ENCODE measurements around the gene KCNS1.
"Not testable (repeated sequence)": the region's sequence is repeated elsewhere in the genome, so short reads cannot be mapped to it uniquely, and the experiment has no call there.

KCNS1 gene, protein sequence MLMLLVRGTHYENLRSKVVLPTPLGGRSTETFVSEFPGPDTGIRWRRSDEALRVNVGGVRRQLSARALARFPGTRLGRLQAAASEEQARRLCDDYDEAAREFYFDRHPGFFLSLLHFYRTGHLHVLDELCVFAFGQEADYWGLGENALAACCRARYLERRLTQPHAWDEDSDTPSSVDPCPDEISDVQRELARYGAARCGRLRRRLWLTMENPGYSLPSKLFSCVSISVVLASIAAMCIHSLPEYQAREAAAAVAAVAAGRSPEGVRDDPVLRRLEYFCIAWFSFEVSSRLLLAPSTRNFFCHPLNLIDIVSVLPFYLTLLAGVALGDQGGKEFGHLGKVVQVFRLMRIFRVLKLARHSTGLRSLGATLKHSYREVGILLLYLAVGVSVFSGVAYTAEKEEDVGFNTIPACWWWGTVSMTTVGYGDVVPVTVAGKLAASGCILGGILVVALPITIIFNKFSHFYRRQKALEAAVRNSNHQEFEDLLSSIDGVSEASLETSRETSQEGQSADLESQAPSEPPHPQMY

DNA sequence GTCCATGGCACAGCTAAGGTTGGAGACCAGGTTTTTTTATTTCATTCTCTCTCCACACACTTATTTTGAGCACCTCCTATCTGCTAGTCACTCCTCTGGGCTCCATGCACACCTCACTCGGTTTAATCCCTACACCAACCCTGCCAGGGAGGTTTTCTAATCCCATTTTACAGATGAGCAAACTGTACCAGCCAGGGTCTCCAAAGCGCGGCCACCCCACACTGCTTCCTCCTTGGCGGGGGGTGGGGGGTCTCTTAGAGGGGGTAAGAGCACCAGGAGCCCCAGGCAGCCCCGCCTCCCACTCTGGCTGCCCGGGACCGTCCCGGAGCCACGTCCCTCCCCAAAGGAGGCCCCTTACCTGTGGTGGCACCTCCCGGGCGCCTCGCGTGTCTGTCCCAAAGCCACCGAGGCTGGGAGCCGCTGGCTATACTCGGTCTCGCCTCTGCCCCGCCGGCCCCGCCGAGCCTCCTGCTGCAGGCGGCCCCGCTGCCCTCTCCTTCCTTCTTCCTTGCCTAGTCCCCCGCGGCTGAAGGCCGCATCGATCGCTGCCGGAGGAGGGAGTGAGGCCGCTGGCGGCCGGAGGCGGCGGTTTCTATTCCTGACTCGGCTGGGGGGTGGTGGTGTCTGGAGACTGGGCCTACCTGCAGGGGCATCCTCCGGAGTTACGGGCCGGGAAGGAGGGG, at the start of gene KCNS1:
KCNS1 (minus strand) TSS at position 565 of the 683 bp plus-strand sequence. CDS start 1,891 bp downstream, outside the sequence.
- in situ Hi-C loops (cut with MboI; ENCODE audit: low sequenced_read_pairs) = no loop called here

DNA sequence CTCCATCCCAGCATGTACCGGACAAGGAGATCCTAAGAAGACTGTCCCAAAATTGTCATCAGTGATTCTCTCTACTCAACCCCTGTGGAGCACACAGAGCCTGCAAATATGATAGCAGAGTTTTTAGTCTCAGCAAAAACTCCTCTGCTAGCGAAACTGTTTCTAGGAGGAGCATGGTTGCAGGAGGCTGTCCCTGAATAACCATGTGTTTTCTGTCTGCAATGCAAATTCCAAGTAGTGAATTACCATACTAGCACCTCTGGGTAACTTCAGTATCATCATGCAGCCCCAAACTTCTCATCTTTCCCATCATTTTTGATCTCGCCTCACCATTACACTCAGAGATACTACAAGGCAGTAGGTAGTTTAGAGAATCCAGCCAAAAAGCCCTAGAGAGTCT, 48.1 kb upstream of the KCNS1 start:
- in situ Hi-C loops (cut with MboI; ENCODE audit: low sequenced_read_pairs) = no loop called here

DNA sequence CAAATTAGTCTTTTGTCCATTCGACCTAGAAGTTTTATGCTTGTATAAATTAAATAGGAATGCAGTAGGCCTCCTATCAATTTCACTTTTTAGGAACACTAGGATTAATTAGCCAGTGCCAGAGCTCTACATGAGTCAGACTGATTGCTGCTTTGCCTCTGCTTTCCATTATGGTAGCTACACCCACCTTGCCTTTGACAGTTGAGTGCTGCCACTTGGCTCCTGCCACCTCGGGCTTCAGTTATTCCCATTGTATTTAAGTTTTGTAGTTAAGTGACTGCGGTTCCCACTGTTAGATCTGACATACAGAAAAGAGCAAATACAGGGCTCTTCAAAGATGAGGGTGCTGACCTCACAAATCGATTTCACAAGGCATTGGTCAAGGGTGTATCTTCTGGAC, 39.9 kb upstream of the KCNS1 start:
- in situ Hi-C loops (cut with MboI; ENCODE audit: low sequenced_read_pairs) = no loop called here

DNA sequence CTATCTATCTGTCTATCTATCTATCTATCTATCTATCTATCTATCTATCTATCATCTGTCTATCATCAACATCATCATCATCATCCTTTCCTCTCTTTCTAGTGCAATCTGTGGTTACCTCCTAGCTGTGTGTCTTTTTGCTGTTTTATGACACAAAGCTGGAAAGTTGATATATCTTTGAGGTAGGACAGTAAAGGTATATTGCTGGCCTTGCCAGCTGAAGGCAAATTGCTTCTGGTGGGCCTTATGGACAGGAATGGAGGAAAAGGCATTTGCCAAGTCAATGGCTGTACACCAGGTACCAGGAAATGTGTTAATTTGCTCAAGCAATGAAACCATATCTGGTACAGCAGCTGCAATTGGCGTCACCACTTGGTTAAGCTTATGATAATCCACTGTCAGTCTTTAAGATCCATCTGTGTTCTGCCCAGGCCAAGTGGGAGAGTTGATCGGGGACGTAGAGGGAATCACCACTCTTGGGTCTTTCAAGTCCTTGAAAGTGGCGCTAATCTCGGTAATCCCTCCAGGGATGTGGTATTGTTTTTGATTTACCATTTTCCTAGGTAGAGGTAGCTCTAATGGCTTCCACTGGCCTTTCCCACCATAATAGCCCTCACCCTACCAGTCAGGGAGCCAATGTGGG, 38.9 kb upstream of the KCNS1 start:
- in situ Hi-C loops (cut with MboI; ENCODE audit: low sequenced_read_pairs) = not testable (repeated sequence)

DNA sequence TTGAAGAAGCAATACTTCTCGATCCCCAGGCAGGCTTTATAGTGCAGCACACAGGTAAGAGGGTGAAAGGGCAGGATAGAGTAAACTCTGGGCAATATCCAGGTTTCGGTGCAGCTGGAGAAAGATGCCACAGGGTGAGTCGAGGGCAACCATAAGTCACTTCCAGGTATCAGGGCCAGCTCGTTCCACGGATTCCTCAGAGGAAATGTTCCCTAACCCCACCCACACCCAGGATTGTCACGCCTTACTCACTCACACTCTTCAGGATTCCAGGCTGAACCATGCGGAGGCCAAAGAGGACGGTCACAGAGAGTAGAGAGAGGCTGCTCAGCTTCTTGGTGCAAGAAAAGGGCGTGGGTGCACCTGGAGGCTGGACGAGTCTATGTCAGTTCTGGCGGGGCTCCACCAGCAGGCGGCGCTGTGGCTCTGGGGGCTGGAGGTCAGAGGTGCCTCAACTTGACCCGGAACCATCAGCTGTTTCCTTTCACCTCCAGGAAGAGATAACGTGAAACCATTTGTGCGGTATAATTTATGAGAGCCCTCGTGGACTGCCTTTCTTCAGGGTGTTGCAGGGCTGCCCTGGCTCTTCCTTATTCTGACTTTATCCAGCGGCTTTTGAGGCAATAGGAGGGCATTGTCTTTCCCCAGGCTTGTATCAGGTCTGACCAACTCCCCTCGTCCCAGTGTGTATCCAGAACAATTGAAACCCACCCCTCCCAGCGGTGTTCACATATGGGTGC, 37.8 kb upstream of the KCNS1 start:
- in situ Hi-C loops (cut with MboI; ENCODE audit: low sequenced_read_pairs) = no loop called here

DNA sequence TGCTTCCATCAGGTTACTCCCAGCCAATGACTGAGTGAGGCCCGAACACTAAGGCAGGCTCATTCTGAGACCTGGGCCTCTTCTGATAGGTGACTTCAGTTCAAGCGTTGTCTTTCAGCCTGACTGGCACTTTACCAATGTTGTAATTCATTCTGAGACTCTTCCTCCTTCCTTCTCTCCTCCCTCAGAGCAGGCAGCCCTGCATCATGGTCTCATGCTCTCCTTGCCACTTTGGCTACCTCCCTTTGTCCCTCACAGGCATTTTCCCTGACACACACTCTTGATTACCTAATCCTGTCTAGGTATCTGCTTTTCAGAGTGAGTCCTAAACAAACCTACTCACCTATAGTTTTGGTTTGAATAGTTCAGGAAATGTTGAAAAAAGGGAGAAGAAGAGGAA, 36.0 kb upstream of the KCNS1 start:
- in situ Hi-C loops (cut with MboI; ENCODE audit: low sequenced_read_pairs) = no loop called here

DNA sequence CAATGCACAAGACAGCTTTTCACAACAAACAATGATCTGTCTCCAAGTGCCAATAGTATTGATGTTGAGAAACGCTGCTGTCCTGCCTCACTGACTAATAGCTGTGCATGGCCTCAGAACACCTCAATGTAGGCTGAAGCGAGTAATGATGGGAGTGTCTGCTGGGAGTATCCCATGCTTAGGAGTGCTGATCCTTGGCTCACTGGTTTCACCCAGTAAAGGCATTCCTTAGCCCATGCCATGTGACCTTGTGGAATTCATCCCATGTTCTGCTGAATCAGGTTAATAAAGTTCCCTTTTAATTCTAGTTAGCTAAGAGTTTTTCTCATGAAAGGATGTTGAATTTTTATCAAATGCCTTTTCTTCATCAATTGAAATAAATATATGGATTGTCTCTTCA, 27.2 kb upstream of the KCNS1 start:
- in situ Hi-C loops (cut with MboI; ENCODE audit: low sequenced_read_pairs) = no loop called here

DNA sequence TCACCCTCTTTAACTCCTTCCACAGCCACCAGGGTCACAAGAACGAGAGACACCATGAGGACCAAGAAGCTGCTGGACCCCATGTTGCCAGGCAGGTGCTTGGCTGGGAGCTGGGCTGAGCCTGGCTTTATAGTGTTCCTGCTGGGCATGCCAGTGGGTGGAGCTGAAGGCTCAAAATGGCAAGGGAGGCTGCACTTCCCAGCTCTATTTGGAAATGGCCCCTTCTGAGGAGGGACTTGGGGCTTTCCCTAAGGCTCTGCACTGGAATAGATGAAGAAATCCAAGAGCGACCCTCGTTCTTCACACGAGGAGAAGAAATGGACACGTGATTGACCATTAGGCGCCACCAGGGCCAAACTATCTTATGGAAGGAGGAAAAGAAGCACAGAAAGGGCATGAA, 23.4 kb upstream of the KCNS1 start, which contains the start of gene WFDC12:
WFDC12 (minus strand) TSS at position 101 of the 400 bp plus-strand sequence; CDS start at position 83, 18 bp downstream.
- in situ Hi-C loops (cut with MboI; ENCODE audit: low sequenced_read_pairs) = no loop called here

DNA sequence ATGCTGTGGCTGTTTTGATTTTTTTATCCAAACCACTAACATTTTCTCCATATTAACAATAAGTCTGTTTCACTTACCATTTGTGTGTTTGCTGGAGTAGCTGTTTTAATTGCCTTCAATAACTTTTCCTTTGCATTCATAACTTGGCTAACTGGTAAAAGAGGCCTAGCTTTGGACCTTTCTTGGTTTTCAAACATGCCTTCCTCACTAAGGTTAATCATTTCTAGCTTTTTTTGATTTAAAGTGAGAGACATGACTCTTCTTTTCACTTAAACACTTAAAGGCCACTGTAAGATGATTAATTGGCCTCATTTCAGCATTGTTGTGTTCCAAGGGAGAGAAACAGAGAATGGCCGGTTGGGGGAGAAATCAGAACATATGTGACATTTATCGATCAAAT, 20.5 kb upstream of the KCNS1 start:
- in situ Hi-C loops (cut with MboI; ENCODE audit: low sequenced_read_pairs) = no loop called here

DNA sequence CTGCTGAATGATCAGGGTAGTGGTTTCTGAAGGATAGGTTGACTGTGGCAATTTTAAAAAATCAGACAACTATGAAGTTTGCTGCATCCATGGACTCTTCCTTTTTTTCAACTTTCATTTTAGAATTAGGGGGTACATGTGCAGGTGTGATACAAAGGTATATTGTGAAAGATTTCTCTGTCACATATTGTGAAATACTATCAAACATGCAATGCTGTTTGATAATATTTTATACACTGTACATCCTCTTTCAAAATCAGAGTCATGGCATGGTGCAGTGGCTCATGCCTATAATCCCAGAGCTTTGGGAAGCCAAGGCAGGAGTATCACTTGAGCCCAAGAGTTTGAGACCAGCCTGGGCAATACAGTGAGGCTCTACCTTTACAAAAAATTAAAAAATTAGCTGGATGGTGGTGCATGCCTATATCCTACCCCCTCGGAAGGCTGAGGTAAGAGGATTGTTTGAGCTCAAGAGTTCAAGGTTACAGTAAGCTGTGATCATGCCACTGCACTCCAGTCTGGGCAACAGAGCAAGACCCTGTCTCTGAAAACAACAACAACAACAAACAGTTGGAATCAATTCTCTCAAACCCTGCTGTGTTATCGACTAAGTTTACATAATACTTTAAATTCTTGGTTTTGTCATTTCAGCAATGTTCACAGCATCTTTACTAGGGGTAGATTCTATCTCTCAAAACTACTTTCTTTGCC, 18.8 kb upstream of the KCNS1 start:
- in situ Hi-C loops (cut with MboI; ENCODE audit: low sequenced_read_pairs) = no loop called here

DNA sequence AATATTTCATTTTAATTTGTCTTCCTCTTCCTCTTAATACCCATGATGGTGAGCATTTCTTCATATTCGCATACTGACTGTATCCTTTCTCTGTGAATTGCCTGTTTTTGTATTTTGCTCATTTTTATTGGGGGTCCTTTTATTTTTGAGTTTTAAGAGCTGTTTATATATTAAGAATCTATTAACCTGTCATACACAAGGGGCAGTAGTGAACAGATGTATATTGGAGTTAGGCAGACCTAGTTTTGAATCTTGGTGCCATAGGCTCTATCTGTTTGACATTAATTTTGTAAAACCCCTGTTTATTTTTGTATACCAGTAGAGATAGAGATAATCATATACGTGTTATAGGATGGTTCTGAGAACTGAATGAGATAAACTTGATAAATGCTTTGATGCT, 17.1 kb upstream of the KCNS1 start:
- in situ Hi-C loops (cut with MboI; ENCODE audit: low sequenced_read_pairs) = no loop called here

DNA sequence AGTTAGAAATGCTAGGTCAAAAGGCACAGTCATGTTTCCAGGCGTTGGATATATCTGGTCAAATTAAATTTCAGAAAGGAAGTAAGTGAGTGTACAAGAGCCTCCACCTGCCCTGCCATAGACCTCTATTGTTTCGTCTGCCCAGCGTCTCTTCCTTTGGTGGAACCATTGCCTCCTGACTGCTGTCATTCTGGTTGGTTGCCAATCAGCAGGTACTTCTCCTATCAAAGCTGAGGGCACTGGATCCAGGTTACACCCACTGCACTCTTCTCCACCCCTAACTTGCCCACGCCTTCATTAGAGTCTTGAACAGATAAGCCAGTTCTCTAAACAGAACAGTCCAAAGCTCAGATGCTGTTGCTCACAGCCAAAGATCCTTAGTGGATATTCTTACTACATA, 16.7 kb upstream of the KCNS1 start:
- in situ Hi-C loops (cut with MboI; ENCODE audit: low sequenced_read_pairs) = no loop called here

DNA sequence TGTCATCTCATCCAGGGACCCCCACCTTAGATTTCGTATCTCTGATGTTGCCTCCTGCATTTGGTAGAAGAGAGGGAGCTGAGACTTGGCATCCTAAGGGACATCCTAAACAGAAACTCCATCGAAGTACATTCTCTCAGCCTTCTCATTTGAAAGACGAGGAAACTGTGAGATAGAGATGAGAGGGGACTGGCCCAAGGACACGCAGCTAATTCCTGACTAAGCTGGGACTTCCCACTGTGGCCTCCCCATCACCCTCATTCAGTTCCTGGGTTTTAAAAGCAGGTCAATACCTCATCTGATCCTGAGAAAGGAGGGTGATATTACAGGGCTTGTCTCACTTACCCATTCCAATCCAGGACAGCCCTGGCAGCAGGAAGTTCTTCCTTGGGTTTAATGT, 14.9 kb upstream of the KCNS1 start:
- in situ Hi-C loops (cut with MboI; ENCODE audit: low sequenced_read_pairs) = no loop called here

DNA sequence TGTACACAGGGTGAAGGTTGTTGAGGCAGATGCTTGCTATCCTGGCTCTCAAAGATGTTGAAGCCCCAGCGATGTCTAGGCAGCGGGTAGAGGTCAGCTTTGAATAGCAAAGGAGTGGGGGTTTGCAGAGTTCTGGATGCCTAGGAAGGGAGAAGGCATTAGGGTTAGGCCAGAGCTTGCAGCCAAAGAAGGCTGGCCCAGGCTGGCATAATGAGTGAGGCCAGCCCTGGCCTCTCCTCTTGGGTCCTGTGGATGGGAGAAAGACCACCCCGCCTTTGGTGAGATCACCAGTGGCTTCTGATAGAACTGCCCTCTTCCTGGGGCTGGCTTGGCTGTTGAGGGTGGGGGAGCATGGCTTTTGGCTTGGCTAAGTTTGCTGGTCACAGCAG, 14.5 kb upstream of the KCNS1 start:
- in situ Hi-C loops (cut with MboI; ENCODE audit: low sequenced_read_pairs) = no loop called here

DNA sequence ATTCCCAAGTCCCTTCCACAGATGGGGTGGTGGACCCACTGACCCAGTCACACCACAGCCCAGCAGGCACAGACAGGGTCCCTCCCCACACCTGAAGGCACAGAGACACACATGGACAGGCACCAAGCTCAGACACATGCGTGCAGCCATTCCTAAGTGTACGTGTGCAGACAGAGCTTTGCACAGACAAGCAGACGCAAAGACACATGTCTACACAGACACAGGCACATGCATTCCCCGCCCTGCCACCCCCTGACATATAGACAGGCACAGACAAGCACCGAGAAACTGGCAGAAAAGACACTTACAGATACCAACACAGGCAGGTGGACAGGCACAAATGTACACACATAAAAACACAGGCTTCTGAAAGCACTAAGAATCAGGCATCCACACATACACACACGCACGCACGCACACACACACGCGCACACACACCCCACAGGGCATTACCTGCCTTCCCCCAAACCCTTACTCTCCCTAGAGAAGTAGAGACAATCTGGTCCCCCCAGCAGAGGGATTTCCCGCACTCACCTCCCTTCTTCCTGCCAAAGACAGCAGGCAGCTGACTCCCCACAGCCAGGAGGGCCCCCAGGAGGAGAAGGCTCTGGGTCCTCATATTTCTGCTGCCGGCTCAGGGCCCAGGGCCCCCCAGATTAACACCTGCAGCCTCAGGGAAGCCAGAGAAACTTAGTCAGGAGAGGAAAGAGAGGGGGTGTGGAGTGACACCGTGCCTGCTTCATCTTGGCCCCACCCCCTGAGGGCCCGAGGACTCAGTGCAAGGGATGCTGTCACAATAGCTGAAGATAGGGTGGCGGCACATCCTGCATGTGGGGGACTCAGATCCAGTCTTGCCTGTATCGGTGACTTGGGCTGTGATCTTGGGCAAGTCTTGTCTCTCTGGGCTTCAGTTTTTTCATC, 13.8 kb upstream of the KCNS1 start, which contains the start of gene WFDC5:
WFDC5 (minus strand) TSS at position 710 of the 921 bp plus-strand sequence; CDS start at position 619, 91 bp downstream.
- in situ Hi-C loops (cut with MboI; ENCODE audit: low sequenced_read_pairs) = no loop called here

DNA sequence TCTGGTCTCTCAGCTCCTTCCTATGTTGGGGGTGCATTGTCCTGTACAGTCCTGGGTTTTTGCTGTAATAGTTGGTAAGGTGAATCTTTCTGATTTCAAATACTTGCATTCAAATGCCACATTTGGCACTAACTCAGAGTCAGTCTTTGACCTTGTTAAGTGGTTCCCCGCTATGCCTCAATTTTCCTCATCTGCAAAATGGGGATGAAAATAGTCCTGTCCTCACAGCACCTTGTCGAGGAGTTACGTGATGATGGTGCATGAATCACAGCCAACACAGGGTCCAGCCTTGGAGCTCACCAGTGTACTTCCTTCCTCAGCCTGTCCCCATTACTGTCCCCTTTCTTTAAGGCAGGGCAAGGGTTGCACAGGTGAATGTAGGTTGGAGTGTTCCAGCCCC, 12.9 kb upstream of the KCNS1 start:
- in situ Hi-C loops (cut with MboI; ENCODE audit: low sequenced_read_pairs) = no loop called here

DNA sequence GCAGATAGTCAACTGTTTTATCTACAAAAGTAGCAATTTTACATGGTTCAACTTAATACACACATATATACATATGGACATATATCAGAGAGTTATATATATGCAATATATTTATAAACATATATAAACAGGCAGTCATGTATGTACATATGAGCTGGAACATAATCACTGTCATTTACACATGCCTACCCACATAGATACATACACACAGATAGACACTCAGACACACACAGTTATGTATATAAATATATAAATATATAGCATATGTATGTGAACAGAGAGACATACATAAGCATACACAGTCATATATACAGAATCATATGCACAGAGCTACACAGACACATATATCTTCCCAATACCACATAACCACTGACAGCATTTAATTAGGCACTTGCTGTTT, 11.8 kb upstream of the KCNS1 start:
- in situ Hi-C loops (cut with MboI; ENCODE audit: low sequenced_read_pairs) = no loop called here

DNA sequence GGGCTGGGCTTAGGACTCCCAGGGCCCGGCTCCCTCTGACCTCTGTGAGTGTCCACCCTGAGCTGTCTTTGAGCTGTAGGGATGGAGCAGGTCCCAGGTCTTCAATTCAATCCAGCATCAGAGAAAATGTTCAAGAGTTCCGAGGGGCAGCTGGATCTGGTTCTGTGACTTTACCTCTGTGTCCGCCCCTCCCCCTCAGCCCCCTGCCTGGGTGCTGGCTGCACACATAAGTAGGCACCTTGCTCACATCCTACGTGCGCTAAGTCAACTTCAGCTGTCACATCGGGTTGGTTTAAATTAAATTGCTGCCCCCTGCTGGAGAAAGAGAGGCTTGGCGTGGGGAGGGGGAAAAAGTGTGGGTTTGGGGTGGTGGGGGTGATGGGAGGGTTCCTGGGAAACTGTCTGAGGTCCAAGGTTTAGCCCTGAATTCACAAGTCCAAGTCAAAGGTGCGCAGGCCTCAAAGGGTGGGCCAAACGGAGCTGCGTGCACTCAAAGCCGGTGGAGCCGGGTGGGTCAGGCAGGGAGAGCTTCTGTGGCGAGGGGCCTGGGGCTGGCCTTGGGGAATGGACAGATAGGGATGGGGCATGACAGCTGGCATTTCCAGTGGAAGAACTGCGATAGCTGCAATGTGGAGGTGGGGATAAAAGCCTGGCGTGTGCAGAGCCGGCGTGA, 11.0 kb upstream of the KCNS1 start:
- in situ Hi-C loops (cut with MboI; ENCODE audit: low sequenced_read_pairs) = no loop called here

DNA sequence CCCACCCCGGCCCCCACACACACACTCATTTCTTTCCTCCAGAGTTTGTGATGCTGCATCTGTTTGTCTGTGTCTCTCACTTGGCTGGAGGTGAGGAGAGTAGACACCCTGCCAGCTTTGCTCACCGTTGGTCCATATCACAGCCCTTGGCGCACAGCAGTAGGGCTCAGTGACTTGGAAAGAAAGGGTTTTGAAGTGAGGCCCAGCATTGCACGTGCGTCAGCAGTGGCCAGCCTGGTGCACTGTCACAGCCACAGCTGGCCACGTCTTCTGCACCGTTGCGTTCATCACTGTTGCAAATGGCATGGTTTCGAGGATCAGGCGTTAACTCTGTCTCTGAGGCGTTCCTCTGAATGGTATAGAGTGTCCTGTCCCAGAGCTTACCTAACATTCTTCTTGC, 10.4 kb upstream of the KCNS1 start:
- in situ Hi-C loops (cut with MboI; ENCODE audit: low sequenced_read_pairs) = no loop called here
